ENCODE results near the gene TRAF5.

TRAF5 gene

DNA sequence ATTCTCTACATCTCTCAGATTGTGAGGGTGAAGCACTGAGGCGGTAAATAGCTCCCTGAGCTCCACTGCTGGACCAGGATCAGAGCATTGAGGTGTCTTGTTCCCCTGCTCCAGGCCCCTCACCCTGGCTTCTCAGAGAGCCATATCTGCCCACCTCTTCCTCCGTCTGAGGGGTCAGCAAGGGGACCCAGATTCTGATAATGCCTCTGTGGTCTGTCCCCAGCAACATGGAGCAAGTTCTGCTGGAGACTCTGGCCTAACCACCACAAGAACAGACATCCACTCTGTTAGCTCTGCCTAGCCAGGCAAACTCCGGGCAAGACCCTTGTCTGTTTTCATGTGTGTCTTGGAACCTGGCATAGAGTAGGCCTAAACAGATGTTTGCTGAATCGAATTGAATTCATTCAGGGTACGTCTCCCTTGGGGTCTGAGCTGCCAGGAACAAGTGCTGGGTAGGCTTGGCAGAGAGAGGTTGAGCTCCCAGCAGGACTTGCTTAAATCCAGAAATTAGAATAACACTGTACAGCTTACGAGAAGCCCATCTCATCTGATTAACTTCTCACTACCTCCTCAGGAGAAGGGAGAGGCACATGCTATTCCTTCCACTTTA, 2.3 kb downstream of the TRAF5 start:
- DNase-seq, result no peak

DNA sequence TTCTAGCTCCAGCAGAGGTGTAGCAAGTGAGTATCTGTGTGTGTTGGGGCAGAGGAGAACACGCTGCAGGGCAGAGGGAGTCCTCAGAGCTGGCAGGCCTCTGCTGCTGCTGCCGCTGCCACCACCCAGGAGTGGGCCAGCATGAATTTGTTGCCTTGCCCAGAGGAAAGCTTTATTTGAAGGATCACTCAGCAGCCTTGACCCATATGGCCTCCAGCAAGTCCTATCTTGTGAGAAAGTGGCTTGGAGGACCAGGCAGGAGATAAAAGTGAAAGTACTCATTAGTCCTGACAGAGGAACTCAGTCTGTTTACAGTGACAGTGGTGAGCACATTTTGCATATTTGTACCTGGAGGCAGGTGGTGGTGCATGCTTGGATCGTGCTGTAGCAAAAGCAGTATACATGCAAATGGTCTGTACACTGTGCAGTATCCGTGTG, 3.1 kb downstream of the TRAF5 start:
- DNase-seq, result no peak

DNA sequence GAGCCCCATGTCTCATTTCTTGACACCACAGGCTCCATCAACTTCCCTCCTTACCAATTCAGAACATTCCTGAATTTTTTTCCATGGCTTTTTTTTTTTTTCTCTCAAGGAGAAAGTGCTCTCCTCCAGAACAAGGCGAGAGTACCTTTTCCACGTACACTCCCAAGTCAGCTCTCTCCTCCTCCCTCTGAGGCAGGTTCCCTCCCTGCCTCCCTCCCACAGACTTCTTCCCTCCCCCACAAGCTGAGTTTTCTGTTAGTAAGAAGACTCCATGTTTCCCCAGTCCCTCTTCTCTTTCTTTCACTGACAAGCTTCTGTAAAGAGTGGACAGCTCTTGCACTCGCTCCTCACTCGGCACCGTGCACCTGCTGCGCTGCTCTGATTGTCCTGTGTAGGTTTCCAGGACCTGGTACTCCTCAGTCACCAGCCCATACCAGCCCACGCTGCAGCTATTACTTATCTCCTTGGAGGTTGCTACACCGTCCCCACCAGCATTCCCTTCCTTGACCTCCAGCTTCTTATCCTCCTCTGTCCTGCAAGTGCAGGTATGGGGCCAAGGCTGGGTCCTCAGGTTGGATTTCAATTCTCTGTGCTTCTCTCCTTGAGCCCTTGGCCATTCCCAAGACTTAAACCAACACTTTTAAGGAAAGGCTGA, 3.8 kb downstream of the TRAF5 start:
- DNase-seq, result no peak

DNA sequence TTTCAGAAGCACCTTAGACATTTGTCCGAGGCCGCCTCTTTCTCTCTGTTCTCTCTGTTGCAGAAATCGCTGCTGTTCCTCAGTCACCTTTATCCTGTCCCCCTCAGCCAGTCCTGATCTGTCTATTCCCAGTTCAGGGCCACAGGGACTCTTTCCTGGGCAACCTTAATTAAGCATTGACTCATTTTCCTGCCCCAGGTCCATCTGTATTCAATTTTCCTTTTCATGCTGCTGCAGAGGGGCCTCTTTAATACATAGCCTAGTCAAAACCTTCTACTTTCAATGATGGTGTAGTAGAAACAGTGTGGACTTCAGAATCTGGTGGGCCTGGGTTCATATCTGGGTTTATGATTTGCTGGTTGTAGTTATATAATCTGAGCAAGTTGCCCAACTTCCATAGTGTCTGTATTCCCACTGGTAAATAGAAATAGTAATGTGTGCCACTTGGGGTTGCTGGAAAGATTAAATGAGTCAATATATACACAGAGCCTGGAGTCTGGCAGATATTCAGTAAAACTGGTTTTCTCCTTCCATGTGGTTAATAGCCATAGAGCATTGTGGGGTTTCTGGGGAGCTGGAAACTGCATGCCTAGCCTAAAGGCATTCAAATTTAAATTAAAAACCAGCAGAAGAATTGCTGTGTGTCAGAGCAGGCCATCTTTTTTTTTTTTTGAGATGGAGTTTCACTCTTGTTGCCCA, 4.5 kb downstream of the TRAF5 start:
- DNase-seq, result no peak

DNA sequence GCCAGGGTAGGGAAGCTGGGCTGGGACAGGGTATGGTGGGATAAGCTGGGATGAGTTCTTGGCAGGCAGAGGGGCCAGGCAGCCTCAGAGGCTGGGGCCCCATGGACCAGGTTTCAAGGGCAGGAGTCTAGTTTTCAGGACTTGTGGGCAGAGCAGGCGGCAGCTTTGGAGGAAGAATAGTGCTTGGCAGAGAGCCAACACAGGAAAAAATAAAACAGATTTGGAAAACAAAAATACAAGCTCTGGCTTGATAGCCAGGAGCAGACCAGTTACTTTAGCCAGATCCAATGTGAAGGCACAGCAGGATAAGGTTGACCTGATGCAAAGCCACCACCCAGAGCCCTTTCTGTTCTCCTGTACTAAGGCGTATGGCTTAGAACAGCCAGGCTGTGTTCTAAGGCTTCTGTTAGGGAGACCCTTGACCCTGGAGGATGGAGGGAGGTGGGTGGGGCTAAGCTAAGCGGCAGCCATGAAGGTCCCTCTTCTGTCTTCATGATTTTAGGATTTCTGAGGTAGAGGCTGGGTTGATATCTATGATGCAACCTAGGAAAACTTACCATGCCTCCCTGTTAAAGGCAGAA, 5.5 kb downstream of the TRAF5 start:
- no peak for DNase-seq

DNA sequence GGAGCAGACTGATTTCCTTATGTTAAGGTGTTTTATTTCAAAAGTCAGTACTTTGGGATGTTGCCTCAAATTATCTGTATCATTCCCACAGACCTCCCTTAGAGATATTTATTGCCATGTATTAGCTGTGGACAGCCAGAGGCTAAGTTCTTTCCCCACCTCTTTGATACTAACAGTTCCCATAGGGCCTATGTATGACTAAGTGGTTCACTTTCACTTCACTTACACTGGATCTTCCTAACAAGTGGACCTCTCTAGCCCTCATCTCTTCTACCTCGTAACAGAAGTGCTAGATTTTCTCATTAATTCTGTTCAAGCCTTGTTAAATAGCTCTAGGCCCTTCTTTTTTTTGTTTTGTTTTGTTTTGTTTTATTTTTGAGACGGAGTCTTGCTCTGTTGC, 6.2 kb downstream of the TRAF5 start:
- DNase-seq, result no peak

DNA sequence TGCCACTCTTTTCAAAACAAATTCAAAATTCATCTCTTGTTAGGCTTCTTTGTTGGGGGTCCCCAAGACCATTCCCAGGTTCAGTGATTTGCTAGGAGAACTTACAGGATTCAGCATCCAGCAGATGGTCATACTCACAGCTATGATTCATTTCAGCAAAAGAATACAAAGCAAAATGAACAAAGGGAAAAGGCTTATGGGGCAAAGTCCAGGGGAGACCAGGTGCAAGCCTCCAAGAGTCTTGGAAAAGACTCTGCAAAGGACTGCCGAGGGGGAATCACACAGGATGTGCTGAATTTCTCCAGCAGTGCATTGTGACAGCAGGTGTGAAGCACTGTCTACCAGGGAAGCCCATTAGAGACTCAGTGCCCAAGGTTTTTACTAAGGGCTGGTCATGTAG, 7.3 kb downstream of the TRAF5 start:
- no peak for DNase-seq

DNA sequence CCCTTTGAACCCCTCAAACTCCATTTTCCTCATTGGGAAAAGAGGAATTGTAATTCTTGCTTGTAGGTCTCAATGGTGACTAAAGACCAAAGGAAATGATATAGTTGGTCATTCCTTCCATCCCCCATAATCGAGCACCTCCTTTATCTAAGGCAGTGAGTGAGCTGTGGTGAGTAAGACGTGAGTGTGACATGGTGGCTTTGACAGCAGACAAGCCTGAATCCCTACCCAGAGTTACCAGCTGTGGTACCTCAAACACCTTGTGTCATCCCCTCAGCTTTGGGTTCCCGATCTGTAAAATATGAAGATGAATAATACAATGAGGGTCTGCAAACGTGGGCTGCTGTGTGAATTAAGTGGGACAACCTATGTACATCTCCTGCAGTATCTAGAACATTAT, 8.4 kb downstream of the TRAF5 start:
- DNase-seq, result peak; percentile 37

DNA sequence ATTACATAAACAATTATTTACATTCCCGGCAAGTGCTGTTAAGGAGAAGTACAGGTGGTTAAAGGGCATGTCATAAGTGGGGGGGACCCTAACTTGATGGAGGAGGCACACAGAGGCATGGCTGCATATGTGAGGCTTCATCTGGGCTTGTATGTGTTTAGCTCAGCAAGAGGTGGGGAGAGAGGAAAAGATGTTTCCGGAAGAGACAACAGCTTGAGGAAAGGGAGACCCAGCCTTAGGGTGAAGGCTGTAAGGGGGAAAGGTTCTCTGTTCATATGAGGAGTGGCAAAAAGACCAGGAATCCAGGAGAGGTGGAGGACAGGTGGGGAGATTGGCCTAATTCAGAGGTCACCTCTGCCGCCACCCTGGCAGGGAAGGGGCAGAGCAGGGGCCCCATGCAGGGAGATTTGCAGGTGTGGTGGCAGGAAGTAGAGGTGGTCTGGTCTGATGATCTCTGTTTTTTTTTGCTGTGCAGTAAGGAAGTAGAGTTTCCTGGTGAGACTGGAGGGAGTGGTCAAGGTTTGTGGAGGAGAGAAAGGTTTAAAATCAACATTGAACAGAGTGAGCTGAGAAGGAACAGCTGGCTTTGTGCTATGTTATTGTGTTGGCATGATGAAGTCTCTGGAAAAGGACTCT, 9.0 kb downstream of the TRAF5 start:
- DNase-seq, result peak; percentile 38

DNA sequence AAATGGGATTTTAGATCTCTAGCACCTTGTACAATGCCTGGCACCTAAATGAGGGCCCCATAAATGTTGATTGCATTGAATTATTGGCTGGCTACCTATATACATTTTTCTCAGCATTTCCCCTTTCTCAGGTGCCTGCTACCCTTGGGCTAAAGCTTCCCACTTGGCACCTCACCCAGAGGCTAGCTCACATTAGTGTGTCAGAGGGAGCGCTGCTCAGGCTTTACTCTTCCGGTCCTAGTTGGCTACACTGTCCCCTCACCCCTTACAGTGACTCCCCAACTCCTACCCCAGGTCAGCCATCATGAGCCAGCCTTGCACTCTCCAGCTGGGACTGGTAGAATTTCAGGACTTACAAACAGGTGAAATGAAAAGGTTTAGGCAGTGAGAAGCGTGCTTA, 9.5 kb downstream of the TRAF5 start:
- no peak for DNase-seq

DNA sequence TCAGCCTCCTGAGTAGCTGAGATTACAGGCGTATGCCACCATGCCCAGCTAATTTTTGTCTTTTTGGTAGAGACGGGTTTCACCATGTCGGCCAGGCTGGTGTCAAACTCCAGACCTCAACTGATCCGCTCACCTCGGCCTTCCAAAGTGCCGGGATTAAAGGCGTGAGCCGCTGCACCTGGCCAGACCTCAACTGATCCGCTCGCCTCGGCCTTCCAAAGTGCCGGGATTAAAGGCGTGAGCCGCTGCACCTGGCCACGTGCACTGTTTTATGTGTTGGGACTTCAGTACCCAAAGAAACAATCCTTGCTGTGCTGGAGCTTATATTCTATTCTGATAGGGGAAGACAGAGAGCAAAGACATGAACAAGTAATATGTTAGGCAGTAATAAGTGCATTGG, 10.1 kb downstream of the TRAF5 start:
- no peak for DNase-seq

DNA sequence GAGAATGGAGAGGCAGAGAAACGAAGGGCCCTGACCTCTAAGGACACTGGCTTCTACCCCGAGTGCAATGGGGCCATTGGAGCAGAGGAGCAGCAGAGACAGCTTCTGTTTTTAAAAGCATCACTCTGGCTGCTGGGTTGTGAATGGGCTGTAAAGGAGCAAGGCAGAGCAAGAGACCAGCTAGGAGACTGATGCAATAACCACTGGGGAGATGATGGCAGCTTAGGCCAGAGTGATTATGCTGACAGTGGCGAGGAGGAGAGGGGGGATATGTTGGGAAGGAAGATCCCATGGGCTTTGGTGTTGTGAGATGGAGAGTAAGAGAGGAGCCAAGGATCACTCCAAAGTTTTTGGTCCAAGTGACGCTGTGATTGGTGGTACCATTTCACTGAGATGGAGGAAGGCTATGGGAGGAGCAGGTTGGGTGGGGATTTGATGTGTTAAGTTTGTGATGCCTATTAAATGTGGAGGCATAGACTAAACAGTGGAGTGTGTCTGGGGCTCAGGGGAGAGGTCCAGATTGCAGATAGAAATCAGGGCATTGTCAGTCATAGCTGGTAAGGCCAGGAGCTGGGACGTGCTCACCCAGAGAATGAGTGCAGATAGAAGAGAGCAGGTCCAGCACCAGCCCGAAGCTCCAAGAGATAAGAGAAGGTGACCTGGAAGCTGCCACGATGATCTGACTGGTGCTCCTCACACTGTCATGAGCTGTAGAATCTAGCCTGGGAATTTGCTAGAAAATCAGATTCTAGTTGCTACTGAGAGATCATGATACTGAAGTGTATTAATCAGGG, 11.0 kb downstream of the TRAF5 start:
- DNase-seq, result no peak

DNA sequence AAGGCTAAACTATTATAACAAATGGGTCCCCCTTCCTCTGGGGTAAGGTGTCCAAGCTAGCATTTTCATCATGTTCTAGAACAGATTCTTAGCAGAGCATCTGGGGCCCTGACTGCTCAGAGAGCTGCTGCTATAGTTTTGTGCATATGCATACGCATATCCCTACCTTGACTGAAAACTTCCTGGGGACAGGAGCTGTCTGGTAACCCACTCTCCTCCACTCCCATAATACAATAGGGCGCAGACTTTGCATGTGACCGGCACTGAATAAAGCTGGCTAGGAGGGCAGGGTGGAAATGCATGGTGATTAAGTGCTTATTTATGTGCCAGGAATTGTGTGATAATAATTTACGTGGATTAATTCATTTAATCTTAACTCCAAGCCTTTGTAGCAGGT, 11.6 kb downstream of the TRAF5 start:
- DNase-seq, result no peak

DNA sequence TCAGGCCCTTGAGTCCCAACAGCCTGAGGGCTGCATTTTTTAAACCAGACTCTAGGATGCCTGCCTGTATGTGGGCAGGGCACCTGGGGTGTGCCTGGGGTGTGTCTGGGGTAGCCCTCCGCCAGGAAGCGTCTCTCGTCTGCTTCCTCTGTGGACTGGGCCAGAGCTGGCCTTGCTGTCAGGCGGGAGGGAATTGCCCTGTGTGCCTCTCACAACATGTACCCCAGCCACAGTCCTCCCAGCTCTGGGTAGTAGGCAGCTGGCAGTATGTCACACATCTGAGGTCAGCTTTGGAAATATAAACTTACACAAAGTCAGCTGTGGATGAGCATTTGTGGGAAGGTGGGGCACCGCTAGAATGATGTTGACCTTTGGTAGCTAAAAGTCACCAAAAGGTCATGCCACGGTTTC, 13.0 kb downstream of the TRAF5 start:
- DNase-seq, result no peak

DNA sequence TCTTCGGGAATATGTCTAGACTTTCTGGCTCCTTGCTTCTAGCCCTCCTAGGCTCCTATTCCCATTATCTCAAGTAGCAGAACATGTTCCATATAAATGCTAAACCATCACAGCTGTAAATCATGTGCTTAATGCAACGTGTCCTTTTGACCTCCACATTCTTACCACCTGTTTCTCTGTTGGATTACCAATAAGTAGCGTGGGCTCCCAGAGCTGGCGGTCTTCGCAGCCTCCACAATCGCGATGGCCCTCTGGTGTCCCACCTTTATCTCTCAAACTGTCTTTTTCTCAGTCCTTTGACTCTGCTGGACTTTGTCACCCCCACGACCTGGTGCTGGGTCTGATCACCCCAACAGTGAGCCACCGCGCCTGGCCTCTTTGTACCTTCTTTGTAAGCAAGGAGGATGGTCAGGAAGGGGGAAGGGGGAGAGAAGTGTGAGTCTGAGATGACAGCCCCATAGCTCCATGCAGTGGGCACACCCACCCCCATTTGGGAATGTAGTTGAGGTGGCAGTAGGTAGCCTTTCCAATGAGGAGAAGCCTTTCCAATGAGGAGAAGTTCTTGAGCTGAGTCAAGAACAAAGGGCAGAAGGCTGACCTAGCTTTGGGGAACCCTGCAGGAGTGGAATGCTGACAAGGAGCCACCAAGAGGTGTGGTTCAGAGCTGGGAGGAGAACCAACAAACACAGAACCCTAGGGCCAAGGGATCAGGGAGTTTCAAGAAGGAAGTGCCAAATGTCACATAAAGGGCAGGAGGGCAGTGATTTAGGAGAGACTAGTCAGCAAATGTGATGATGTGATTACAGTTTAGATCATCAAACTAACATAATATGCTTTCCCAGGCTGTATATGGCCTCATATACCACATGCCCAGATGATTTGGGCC, 14.2 kb downstream of the TRAF5 start:
- no peak for DNase-seq

DNA sequence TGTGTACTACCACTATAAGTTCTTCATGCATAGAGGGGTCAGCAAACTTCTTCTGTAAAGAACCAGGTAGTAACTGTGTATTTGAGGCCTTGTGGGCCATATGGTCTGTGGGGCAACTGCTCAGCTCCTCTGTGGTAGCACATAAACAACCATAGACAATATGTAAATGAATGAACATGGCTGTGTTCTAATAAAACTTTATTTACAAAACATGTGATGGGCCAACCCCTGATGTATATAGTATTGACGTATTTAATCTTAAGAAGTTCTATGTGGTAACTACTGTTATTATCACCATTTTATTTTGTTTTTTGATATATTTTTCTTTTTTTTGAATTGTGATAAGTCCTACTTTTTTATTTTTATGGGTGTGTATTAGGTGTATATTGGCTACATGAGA, 15.4 kb downstream of the TRAF5 start:
- DNase-seq, result no peak

DNA sequence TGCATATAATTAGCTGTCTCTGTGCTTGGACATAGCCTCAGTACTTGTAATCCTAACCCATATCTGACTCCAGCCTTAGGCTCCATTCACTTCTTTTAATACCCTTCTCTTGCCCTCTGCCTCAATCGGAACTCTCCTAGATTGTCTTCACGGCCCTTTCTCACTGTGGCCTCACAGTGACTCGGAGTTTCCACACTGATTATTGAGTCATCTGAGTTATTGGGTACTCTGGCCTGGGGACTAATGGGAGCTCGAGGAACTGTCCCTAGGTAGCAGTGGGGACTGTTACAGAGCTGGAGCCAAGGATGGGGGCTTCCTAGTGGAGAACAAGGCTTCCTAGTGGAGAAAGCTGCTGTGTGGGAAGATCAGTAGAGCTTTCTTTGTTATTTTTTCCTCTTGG, 17.0 kb downstream of the TRAF5 start:
- no peak for DNase-seq

DNA sequence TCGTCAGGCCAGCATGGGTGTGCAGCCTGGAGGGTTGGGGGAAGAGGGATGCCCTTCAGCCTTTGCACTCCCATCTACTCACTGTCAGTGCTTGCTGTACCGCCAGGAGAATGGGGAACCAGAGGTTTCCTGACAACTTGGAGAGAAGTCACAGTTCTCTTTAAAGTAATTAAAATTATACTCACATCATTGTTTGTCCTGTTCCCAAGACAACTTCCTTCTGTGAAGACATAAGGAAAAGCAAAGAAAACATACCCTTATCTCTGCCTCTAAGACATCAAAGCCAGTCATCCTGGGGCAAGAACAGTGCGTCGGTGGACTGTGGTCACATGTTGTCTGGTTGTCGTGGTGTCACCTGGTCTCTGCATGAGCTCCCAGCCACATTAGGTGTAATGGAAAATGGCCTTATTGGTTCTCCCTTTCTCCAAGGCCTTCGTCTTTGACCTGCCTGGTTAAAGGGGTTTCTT, 17.6 kb downstream of the TRAF5 start:
- no peak for DNase-seq

DNA sequence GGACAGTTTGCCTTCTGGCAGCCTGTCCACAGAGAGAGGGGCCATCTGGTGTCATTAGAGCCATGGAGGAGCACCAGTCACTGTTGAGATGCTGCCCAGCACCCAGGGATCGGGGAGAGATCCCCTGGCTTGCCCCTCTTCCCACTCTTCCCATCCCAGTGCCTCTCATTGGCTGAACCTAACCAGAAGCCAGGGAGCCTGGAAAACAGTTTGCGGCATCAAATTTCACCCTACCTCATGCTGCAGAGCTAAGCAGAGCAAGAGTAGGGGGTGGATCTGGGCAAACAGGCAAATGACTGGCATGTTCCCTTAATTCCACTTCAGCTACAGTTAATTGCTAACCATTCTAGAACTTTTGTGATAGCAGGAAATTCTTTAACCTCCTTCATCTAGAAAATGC, 19.1 kb downstream of the TRAF5 start:
- DNase-seq, result no peak

DNA sequence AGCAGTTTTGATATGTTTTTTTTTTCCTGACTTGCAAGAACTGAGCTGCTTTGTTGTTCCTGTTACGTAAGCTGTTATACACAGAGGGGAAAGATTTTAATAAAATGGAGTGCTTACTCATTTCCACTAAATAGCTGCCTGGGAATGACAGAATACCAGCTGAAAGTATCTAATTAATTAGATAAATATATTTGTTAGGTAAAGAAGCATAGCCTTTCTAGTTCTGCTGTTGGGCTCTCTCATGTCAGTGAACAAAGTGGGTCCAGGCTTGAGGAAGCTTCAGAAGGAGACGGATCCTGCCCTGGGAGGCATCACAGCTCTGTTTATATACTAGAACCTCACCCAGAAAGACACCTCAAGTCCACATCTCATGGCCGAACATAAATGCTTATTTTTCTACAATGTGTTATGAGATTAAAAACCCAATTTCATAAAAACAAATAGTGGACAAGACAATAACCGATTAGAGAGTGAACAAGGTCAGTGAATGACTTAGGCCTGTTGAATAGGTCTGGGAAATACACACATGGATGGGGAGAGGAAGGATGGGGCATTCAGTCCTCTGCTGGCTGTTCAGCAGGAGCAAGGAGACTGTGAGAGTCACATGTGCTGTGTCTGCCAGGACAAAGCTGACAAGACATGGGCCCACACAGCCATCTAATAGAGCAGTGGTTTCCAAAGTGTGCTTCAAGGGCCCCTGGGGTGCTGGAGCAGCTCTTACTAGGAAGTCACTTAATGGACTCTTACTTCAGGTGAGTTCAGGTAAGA, 20.6 kb downstream of the TRAF5 start:
- DNase-seq, result no peak

DNA sequence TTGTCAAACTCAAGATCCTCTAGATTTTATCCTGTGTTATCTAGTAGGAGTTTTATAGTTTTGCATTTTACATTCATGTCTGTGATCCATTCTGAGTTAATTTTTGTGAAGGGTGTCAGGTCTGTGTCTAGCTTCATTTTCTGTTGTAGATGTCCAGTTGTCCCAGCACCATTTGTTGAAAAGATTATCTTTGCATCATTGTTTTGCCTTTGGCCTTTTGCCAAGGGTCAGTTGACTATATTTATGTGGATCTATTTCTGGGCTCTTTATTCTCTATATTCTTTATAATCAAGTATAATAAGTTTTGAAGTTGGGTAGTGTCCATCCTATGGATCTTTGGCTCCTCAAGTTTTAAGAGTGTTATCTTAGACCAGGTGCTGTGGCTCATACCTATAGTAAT, 21.9 kb downstream of the TRAF5 start:
- no peak for DNase-seq
